ENCODE measurements around the gene CSTPP1.
A peak's percentile ranks its signal among the peaks of the same experiment; 100 is the strongest.

Gene CSTPP1

GRCh38 chr11:47177229-47177845 is 240.8 kb downstream of the CSTPP1 start:
- peak; percentile 72 to 81 for DNase-seq (ENCODE audit: low read depth in 1 of 2, low spot score in 1 of 2)
- H3K4me3 ChIP-seq (replicated peaks; ENCODE audit: insufficient read depth, low read length) = peak overlapping the region; percentile 66
- TF ChIP-seq REST (IDR thresholded peaks at IDR 0.05; ENCODE audit: insufficient replicate concordance, low read depth) = no peak
- no peak for TF ChIP-seq GABPA (IDR thresholded peaks at IDR 0.05; ENCODE audit: low read depth)
- peak; percentile 84 for TF ChIP-seq SPI1 (IDR thresholded peaks at IDR 0.05; ENCODE audit: borderline replicate concordance, low read depth)
- TF ChIP-seq CTCF (IDR thresholded peaks at IDR 0.05; ENCODE audit: insufficient read depth, low read length) = peak; percentile 61
- peak; percentile 7; the same call in 1 of the 2 replicates for TF ChIP-seq POLR2AphosphoS5 (IDR thresholded peaks at IDR 0.05; ENCODE audit: low read depth)
- peak overlapping the region; percentile 93 for H3K27ac ChIP-seq (replicated peaks)
- no peaks in the 10 kb centered on the region for H3K27me3 ChIP-seq (ENCODE audit: insufficient read depth, poor library complexity, severe bottlenecking)

- no peak for DNase-seq (ENCODE audit: low read depth in 1 of 2, low spot score in 1 of 2)
- H3K4me3 ChIP-seq (replicated peaks; ENCODE audit: insufficient read depth, low read length) = no peak overlapping the region
- peak overlapping the region; percentile 93 for H3K27ac ChIP-seq (replicated peaks)
- TF ChIP-seq SPI1 (IDR thresholded peaks at IDR 0.05; ENCODE audit: borderline replicate concordance, low read depth) (no peak), REST (IDR thresholded peaks at IDR 0.05; ENCODE audit: insufficient replicate concordance, low read depth) (no peak), GABPA (IDR thresholded peaks at IDR 0.05; ENCODE audit: low read depth) (no peak), POLR2AphosphoS5 (IDR thresholded peaks at IDR 0.05; ENCODE audit: low read depth) (no peak), CTCF (IDR thresholded peaks at IDR 0.05; ENCODE audit: insufficient read depth, low read length) (no peak)
- H3K27me3 ChIP-seq (ENCODE audit: insufficient read depth, poor library complexity, severe bottlenecking) = no peaks in the 10 kb centered on the region
Observed at GRCh38 chr11:47177846-47178245, 241.3 kb downstream of the CSTPP1 start.

- Histone ChIP-seq H3K27ac (replicated peaks) (peak overlapping the region; percentile 93), H3K4me3 (replicated peaks; ENCODE audit: insufficient read depth, low read length) (no peak overlapping the region), H3K27me3 (ENCODE audit: insufficient read depth, poor library complexity, severe bottlenecking) (no peaks in the 10 kb centered on the region)
- no peak for TF ChIP-seq REST (IDR thresholded peaks at IDR 0.05; ENCODE audit: insufficient replicate concordance, low read depth)
- DNase-seq (ENCODE audit: low read depth in 1 of 2, low spot score in 1 of 2) = no peak
Observed at GRCh38 chr11:47178316-47178715, 241.8 kb downstream of the CSTPP1 start.

Data from HL-60 (cell line).